Neutrophil (primary cell): Measurements from ENCODE around the gene FARP2.

Experiments
- H3K27ac ChIP-seq: fragments of 200-600 bp; sonication (generic); 2 replicates; pipeline ENCODE4 v1.5.1; 2016; ENCODE audit warnings: mild to moderate bottlenecking, moderate library complexity
- H3K27me3 ChIP-seq: fragments of 200-600 bp; sonication (generic); 2 replicates; pipeline ENCODE4 v1.6.0; 2016; ENCODE audit warnings: mild to moderate bottlenecking
- H3K36me3 ChIP-seq: fragments of 200-600 bp; sonication (generic); 2 replicates; pipeline ENCODE4 v1.5.1; 2017
- H3K4me1 ChIP-seq, 2 experiments: fragments of 200-600 bp in 1 of 2; sonication (generic) in 1 of 2; 1 replicate in 1 of 2; 2 replicates in 1 of 2; pipeline versions ENCODE4 v1.5.1 to v1.6.1; 2013 to 2016; ENCODE audit warnings: low read depth in 1 of 2, low read length in 1 of 2, mild to moderate bottlenecking in 1 of 2, moderate library complexity in 1 of 2; ENCODE audit not compliant: control insufficient read depth in 1 of 2, insufficient read depth in 1 of 2
- H3K4me3 ChIP-seq, 2 experiments: fragments of 200-600 bp in 1 of 2; sonication (generic) in 1 of 2; 1 replicate in 1 of 2; 2 replicates in 1 of 2; pipeline ENCODE4 v1.5.1; 2013 to 2016; ENCODE audit warnings: low read depth in 1 of 2, low read length in 1 of 2, mild to moderate bottlenecking in 1 of 2, moderate library complexity in 1 of 2
- H3K9me3 ChIP-seq: fragments of 200-600 bp; sonication (generic); 2 replicates; pipeline ENCODE4 v1.5.1; 2016
- TF ChIP-seq, protein P1 (sequence below): fragments of 200-600 bp; sonication (generic); IDR thresholded peaks from 2 replicates; pipeline ENCODE4 v1.5.1; 2016; ENCODE audit warnings: antibody characterized with exemption

FARP2 gene

DNA sequence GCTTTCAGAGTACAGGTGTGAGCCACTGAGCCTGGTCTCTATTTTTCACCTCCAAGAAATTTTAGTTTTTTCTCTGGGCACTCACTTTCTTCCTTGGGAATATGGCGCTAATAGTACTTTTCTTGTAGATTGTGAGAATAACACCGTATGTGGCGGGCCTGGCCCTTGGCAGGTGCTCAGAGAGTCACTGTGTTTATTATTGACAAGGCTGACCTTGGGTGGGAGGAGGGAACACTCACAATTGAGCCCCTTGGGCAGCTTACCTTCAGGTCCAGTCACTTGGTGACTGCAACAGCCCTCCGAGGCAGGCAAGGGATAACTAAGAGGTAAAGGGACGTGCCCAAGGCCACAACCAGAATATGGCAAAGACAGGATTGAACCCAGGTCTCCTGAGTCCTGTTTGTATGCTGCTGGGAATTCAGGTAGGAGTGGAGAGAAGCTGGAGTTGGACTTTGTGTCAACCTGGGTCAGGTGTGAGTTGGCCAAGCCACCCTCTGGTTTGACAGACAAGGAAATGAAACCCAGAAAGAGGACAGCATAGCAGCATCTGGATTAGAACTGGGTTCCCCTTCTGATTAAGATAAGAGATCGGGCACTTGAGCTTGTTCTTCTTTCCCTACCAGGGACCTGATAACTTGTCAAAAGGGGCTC, 155.1 kb downstream of the FARP2 start:
- peaks cover 73% of the 10 kb centered on the region for H3K27me3 ChIP-seq
- H3K36me3 ChIP-seq, result no peaks in the 10 kb centered on the region
- H3K4me1 ChIP-seq, result peaks cover 15 to 16% of the 10 kb centered on the region in 2 experiments
- TF ChIP-seq, protein P1, sequence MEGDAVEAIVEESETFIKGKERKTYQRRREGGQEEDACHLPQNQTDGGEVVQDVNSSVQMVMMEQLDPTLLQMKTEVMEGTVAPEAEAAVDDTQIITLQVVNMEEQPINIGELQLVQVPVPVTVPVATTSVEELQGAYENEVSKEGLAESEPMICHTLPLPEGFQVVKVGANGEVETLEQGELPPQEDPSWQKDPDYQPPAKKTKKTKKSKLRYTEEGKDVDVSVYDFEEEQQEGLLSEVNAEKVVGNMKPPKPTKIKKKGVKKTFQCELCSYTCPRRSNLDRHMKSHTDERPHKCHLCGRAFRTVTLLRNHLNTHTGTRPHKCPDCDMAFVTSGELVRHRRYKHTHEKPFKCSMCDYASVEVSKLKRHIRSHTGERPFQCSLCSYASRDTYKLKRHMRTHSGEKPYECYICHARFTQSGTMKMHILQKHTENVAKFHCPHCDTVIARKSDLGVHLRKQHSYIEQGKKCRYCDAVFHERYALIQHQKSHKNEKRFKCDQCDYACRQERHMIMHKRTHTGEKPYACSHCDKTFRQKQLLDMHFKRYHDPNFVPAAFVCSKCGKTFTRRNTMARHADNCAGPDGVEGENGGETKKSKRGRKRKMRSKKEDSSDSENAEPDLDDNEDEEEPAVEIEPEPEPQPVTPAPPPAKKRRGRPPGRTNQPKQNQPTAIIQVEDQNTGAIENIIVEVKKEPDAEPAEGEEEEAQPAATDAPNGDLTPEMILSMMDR, result no peak
- no peaks in the 10 kb centered on the region for H3K9me3 ChIP-seq
- H3K4me3 ChIP-seq, result no peak overlapping the region
- no peak overlapping the region for H3K27ac ChIP-seq

DNA sequence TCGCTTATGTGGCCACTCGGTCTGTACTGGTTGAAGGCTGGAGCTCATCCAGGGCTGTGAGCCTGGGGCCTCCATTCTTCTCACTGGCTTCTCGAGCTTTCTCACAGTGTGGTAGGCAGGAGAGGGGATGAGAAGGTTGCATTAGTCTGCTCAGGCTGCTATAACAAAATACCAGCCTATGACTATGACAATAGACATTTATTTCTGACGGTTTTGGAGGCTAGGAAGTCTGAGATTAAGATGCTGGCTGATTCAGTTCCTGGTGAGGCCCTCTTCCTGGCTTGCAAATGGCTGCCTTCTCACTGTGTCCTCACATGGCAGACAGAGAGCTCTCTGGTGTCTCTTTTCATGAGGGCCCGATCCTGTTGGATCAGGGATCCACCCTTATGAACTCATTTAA, 158.5 kb downstream of the FARP2 start:
- Histone ChIP-seq H3K27me3 (peaks cover 45% of the 10 kb centered on the region), H3K27ac (no peak overlapping the region), H3K36me3 (no peaks in the 10 kb centered on the region), H3K9me3 (no peaks in the 10 kb centered on the region), H3K4me1 (no peaks in the 10 kb centered on the region), H3K4me3 (no peak overlapping the region)
- TF ChIP-seq, protein P1, result no peak

DNA sequence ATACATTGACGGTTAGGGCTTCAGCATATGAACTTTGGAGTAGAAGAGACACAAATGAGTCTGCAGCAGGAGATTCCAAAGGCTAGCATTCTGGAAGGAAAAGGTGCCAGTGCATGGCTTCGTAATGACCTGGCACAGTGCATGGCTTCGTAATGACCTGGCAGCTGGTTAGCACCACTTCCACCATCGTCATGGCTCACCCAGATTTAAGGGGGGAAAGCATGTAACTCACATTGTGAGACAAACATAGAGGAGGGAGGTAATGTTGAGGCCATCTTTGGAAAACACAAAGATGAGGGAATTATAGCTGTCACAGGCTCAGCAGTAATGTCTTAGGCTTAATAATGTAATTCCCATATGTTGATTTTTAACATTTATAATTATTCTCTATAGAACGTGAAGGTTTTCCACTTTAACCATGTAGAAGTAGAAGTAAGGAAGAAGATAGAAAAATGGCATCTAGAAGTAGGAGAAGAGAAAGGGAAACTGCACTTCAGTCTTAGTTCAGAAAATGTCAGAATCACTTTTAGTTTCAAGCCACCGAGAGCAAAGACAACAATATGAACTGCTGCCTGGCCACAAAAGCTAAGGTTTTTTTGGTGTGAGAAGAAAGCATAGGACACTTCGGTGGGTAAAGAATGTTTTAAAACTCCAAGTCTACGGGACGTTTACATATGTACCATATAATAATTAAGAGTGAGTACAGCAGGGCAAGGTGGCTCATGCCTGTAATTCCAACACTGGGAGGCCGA, 159.1 kb downstream of the FARP2 start:
- Histone ChIP-seq H3K4me1 (no peaks in the 10 kb centered on the region), H3K27me3 (peaks cover 45% of the 10 kb centered on the region), H3K9me3 (no peaks in the 10 kb centered on the region), H3K36me3 (no peaks in the 10 kb centered on the region), H3K27ac (no peak overlapping the region), H3K4me3 (no peak overlapping the region)
- TF ChIP-seq, protein P1, result no peak

DNA sequence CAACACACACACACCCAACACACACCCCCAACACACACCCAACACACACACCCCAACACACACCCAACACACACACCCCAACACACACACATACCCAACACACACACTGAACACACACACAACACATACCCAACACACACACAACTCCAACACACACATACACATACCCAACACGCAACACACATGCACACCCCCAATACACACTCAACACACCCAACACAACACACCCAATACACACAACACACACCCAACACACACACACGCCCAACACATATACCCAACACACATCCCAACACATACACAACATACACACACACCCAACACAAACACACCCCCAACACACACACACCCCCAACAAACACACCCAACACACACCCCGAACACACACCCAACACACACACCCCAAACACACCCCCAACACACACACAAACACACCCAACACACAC, 160.5 kb downstream of the FARP2 start:
- H3K27ac ChIP-seq, result no peak overlapping the region
- H3K36me3 ChIP-seq, result no peaks in the 10 kb centered on the region
- H3K4me1 ChIP-seq, result no peaks in the 10 kb centered on the region
- peaks cover 38% of the 10 kb centered on the region for H3K27me3 ChIP-seq
- no peaks in the 10 kb centered on the region for H3K9me3 ChIP-seq
- H3K4me3 ChIP-seq, result no peak overlapping the region
- TF ChIP-seq, protein P1, result no peak

DNA sequence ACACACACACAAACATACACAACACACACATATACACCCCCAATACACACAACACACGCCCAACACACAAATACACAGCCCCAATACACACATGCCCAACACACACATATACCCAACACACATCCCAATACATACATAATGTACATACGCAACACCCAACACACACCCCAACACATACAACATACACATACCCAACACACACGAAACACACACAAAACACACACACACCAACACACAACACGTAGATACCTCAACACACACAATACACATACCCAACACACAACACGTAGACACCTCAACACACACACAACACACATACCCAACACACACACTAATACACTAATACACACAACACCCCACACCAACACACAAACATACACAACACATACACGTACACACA, 161.2 kb downstream of the FARP2 start:
- Histone ChIP-seq H3K4me3 (no peak overlapping the region), H3K9me3 (no peaks in the 10 kb centered on the region), H3K27ac (no peak overlapping the region), H3K36me3 (no peaks in the 10 kb centered on the region), H3K27me3 (peaks cover 31% of the 10 kb centered on the region), H3K4me1 (no peaks in the 10 kb centered on the region)
- TF ChIP-seq, protein P1, result no peak
